Measurements from ENCODE around the gene FLT3LG.

GRCh38 chr19:49512970-49513745 is 39.1 kb downstream of the FLT3LG start:
- no peak for TF ChIP-seq CTCF (IDR thresholded peaks at IDR 0.05 in 2 of 3, conservative IDR thresholded peaks at IDR 0.05 in 1 of 3; ENCODE audit: insufficient read depth in 2 of 3, low read depth in 1 of 3, low read length in 3 of 3)
- no peak for TF ChIP-seq ATF2 (CRISPR knock-in tag; IDR thresholded peaks at IDR 0.05)
